Endothelial cell of umbilical vein (primary cell): ENCODE results near the gene MFSD8.

Experiments
- CTCF ChIP-seq, 2 donors: IDR thresholded peaks; 1 replicate in 1 of 2; 2 replicates in 1 of 2; pipeline ENCODE4 v1.5.1; 2011; ENCODE audit warnings: low read length in 2 of 2, mild to moderate bottlenecking in 2 of 2, moderate library complexity in 2 of 2, control low read depth in 1 of 2, inconsistent platforms in 1 of 2, low read depth in 1 of 2; ENCODE audit not compliant: insufficient read depth in 1 of 2; ENCODE audit errors: extremely low read depth in 1 of 2
- EZH2 ChIP-seq: IDR thresholded peaks from 2 replicates; pipeline ENCODE4 v1.6.1; 2012; ENCODE audit warnings: borderline replicate concordance, low read depth, mild to moderate bottlenecking, moderate library complexity, low read length, inconsistent platforms; ENCODE audit not compliant: severe bottlenecking
- FOS ChIP-seq: IDR thresholded peaks from 2 replicates; pipeline ENCODE4 v1.6.1; 2011; ENCODE audit warnings: mild to moderate bottlenecking, low read length, moderate library complexity, borderline replicate concordance; ENCODE audit not compliant: insufficient read depth
- GATA2 ChIP-seq: IDR thresholded peaks from 2 replicates; pipeline ENCODE4 v1.7.0; 2011; ENCODE audit warnings: low read depth, mild to moderate bottlenecking, moderate library complexity, mixed read lengths, low read length; ENCODE audit not compliant: insufficient read length, insufficient read depth
- MYC ChIP-seq: IDR thresholded peaks from one replicate; pipeline ENCODE4 v1.6.1; 2011; ENCODE audit warnings: mild to moderate bottlenecking, low read depth, low read length
- POLR2A ChIP-seq: IDR thresholded peaks from 2 replicates; pipeline ENCODE4 v1.6.1; 2012; ENCODE audit warnings: low read depth, mild to moderate bottlenecking, control low read depth, low read length
- POLR2AphosphoS5 ChIP-seq: IDR thresholded peaks from 2 replicates; pipeline ENCODE4 v1.6.1; 2012; ENCODE audit warnings: low read depth, mild to moderate bottlenecking, control low read depth, low read length, moderate library complexity; ENCODE audit not compliant: insufficient read depth

- TF ChIP-seq CTCF (IDR thresholded peaks at IDR 0.05; ENCODE audit: extremely low read depth in 1 of 2, insufficient read depth in 1 of 2, low read depth in 1 of 2, low read length in 2 of 2): no peak
- no peak for TF ChIP-seq EZH2
- TF ChIP-seq MYC: no peak
- TF ChIP-seq POLR2A: no peak
- no peak for TF ChIP-seq GATA2
- no peak for TF ChIP-seq FOS
- no peak for TF ChIP-seq POLR2AphosphoS5
Observed at GRCh38 chr4:127889903-127890302, 75.1 kb downstream of the MFSD8 start.
